ELR (cell line): Measurements from ENCODE around the gene VNN1.

Experiments
- DNase-seq: peaks from one replicate; pipeline ENCODE4 v3.0.0-alpha.2; 2015; ENCODE audit warnings: low read depth

Gene VNN1, protein sequence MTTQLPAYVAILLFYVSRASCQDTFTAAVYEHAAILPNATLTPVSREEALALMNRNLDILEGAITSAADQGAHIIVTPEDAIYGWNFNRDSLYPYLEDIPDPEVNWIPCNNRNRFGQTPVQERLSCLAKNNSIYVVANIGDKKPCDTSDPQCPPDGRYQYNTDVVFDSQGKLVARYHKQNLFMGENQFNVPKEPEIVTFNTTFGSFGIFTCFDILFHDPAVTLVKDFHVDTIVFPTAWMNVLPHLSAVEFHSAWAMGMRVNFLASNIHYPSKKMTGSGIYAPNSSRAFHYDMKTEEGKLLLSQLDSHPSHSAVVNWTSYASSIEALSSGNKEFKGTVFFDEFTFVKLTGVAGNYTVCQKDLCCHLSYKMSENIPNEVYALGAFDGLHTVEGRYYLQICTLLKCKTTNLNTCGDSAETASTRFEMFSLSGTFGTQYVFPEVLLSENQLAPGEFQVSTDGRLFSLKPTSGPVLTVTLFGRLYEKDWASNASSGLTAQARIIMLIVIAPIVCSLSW

GRCh38 chr6:132713352-132714134, at the start of gene VNN1:
TSS of gene VNN1 (minus strand) at chr6:132714055. CDS start at chr6:132714035, 20 bp downstream.
- no peak for DNase-seq

DNA sequence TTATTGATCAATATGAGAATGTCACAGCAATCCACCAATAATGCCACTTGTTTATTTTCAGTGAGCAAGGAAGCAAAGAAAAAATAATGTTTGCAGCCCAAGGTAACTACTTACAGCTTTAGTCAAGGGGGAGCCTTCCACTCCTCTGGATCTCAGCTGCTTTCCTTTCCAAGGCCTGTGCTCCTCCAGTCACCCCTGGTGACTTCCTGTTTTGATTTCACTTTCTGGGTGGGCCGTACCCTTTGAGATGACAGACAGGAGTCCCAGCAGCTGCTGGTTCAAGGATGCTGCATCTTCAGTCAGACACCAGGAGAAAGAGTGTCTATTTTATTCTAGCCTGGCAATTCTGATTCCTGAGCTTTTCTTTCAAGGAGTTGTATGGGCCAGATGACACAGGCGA, 49.4 kb upstream of the VNN1 start:
- DNase-seq = no peak

- no peak for DNase-seq
Observed at GRCh38 chr6:132760256-132760655, 46.4 kb upstream of the VNN1 start.

GRCh38 chr6:132758689-132759088, 44.8 kb upstream of the VNN1 start:
- no peak for DNase-seq

- peak; percentile 25 for DNase-seq
Observed at GRCh38 chr6:132752255-132752654, 38.4 kb upstream of the VNN1 start.

- no peak for DNase-seq
Observed at GRCh38 chr6:132751828-132752227, 38.0 kb upstream of the VNN1 start.

GRCh38 chr6:132751306-132751705, 37.5 kb upstream of the VNN1 start:
- no peak for DNase-seq

- no peak for DNase-seq
Observed at GRCh38 chr6:132750455-132751248, 36.8 kb upstream of the VNN1 start.

GRCh38 chr6:132749111-132749510, 35.3 kb upstream of the VNN1 start:
- no peak for DNase-seq

GRCh38 chr6:132748446-132748845, 34.6 kb upstream of the VNN1 start:
- DNase-seq = no peak

DNA sequence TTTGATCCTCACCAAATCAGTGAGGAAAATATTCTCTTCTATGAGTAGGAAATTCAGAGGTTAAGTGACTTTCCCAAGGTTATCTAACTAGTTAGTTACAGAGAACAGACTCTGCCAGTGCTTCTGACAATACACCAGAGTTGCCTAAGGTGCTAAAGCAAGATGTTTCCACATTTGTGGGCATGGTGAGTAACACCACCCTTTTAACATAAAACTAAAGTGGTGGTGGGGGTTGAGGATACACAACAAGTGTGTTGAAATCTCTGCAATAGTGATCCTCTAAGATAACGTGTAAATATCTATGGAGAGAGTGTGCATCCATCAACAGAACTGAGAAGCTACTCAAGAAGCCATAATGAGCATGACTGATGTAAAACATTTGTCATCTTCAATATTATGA, 32.2 kb upstream of the VNN1 start:
- no peak for DNase-seq

- DNase-seq = no peak
Observed at GRCh38 chr6:132742495-132742894, 28.6 kb upstream of the VNN1 start.

- DNase-seq = no peak
Observed at GRCh38 chr6:132741281-132741680, 27.4 kb upstream of the VNN1 start.

GRCh38 chr6:132736239-132736638, 22.4 kb upstream of the VNN1 start:
- peak; percentile 28 for DNase-seq

GRCh38 chr6:132734694-132735236, 20.9 kb upstream of the VNN1 start:
- peak; percentile 44 for DNase-seq

DNA sequence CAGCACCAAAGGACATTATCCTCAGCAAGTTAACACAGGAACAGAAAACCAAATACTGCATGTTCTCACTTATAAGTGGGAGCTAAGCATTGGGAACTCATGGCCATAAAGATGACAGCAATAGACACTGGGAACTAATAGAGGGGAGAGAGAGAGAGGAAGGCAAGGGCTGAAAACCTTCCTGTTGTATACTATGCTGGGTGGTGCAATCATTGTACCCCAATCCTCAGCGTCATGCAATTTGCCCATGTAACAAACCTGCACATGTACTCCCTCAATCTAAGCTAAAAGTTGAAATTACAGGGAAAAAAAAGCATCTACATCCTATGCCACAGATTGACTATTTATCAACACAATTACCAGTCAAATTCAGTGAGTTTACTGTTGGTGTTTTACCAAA, 20.0 kb upstream of the VNN1 start:
- no peak for DNase-seq

GRCh38 chr6:132733283-132733682, 19.4 kb upstream of the VNN1 start:
- DNase-seq = no peak

DNA sequence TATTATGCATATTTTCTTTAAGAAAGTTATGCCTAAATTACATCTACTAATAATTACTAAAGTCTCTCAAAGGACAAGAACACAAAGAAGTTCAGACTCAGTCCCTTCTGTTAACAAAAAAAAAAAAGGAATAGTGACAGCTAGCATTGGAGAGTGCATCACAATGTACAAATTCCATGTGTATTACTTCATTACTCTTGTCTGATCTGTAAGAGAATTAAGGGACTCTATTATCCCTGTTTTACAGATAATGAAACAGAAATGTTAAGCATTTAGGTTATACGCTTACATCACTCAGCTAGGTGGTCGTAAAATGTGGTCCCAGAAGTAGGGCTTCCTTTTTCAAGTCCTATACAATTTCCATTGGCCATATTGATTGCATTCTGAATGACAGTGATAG, 17.2 kb upstream of the VNN1 start:
- DNase-seq = peak; percentile 63

GRCh38 chr6:132730560-132730959, 16.7 kb upstream of the VNN1 start:
- DNase-seq = peak; percentile 93

GRCh38 chr6:132728616-132729015, 14.8 kb upstream of the VNN1 start:
- no peak for DNase-seq

- DNase-seq = no peak
Observed at GRCh38 chr6:132726608-132726975, 12.7 kb upstream of the VNN1 start.
